Measurements from ENCODE around the gene DPEP1. TPM values are rescaled to one million over a fixed set of nuclear protein-coding genes. Genes with fewer than 3 reads are reported as not detected.

Gene DPEP1
- total RNA-seq, 1 experiment from 2014 or later: 1.1 TPM

GRCh38 chr16:89660146-89660545 is 46.7 kb downstream of the DPEP1 start:
- Mint-ChIP-seq H3K27me3 (ENCODE audit: low read depth) (peaks cover 2% of the 10 kb centered on the region; the same call in 1 of the 2 replicates), H3K36me3 (ENCODE audit: insufficient read depth in 1 of 3, low read depth in 3 of 3) (peaks cover 57 to 68% (median 63%) of the 10 kb centered on the region in 3 experiments), H3K4me3 (no peak overlapping the region; a peak in 2 of 5 replicates), H3K4me1 (peaks cover 9 to 14% of the 10 kb centered on the region in 2 experiments), H3K9me3 (peaks cover 12 to 20% of the 10 kb centered on the region in 2 experiments; a peak in 4 of 5 replicates), H3K27ac (no peak overlapping the region)
- Histone ChIP-seq H2BK5ac (ENCODE audit: insufficient read length, low read length) (no peak overlapping the region), H3K4me1 (ENCODE audit: insufficient read depth, low read length) (no peaks in the 10 kb centered on the region), H3K23me2 (ENCODE audit: insufficient read length, low read depth, low read length, poor library complexity, severe bottlenecking) (peaks cover 7% of the 10 kb centered on the region), H4K8ac (replicated peaks; ENCODE audit: insufficient read length, low read depth, low read length) (no peak overlapping the region), H2BK15ac (ENCODE audit: low read depth, low read length) (no peak overlapping the region), H3K27me3 (ENCODE audit: insufficient read depth, low read length) (no peaks in the 10 kb centered on the region), H3K23ac (ENCODE audit: insufficient read length, low read depth, low read length) (no peak overlapping the region), H3T11ph (ENCODE audit: low read length) (no peak overlapping the region), H3K4ac (ENCODE audit: low read depth, low read length) (no peak overlapping the region), H3K27ac (ENCODE audit: insufficient read length, low read depth, low read length) (no peak overlapping the region), H3K14ac (ENCODE audit: insufficient read depth, low read length) (no peak overlapping the region), H2BK12ac (ENCODE audit: insufficient read length, low read depth, low read length) (no peak overlapping the region), H2BK20ac (ENCODE audit: low read depth, low read length, poor library complexity, severe bottlenecking) (no peak overlapping the region), H3K4me2 (ENCODE audit: insufficient read depth, insufficient read length, low read length) (no peak overlapping the region), H2AK5ac (ENCODE audit: insufficient read length, low read length) (no peak overlapping the region), H2BK120ac (ENCODE audit: low read depth, low read length, poor library complexity, severe bottlenecking) (no peak overlapping the region), H4K20me1 (ENCODE audit: control insufficient read depth, insufficient read depth, insufficient read length) (no peaks in the 10 kb centered on the region), H3K79me1 (ENCODE audit: insufficient read depth, low read depth, low read length, poor library complexity, severe bottlenecking) (peaks cover under 1% of the 10 kb centered on the region), H3K56ac (ENCODE audit: insufficient read length, low read depth, low read length) (no peak overlapping the region), H3K9ac (ENCODE audit: extremely low read depth, insufficient read length, low read length) (no peak overlapping the region), H3K9me3 (ENCODE audit: control insufficient read depth, low read depth, low read length) (no peaks in the 10 kb centered on the region), H3K79me2 (ENCODE audit: insufficient read depth, low read length) (peaks cover 3% of the 10 kb centered on the region; the same call in 1 of the 2 replicates), H4K91ac (ENCODE audit: insufficient read length, low read depth, low read length) (no peak overlapping the region), H4K5ac (ENCODE audit: insufficient read length, low read depth, low read length) (no peak overlapping the region), H2AFZ (ENCODE audit: low read length) (no peak overlapping the region), H3K18ac (ENCODE audit: insufficient read length, low read depth, low read length) (no peak overlapping the region)
- TF ChIP-seq, protein P1, sequence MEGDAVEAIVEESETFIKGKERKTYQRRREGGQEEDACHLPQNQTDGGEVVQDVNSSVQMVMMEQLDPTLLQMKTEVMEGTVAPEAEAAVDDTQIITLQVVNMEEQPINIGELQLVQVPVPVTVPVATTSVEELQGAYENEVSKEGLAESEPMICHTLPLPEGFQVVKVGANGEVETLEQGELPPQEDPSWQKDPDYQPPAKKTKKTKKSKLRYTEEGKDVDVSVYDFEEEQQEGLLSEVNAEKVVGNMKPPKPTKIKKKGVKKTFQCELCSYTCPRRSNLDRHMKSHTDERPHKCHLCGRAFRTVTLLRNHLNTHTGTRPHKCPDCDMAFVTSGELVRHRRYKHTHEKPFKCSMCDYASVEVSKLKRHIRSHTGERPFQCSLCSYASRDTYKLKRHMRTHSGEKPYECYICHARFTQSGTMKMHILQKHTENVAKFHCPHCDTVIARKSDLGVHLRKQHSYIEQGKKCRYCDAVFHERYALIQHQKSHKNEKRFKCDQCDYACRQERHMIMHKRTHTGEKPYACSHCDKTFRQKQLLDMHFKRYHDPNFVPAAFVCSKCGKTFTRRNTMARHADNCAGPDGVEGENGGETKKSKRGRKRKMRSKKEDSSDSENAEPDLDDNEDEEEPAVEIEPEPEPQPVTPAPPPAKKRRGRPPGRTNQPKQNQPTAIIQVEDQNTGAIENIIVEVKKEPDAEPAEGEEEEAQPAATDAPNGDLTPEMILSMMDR (conservative IDR thresholded peaks at IDR 0.05): no peak
- no peak for DNase-seq
- no CpG with 5 or more reads among the region's 7 CpGs for WGBS (ENCODE audit: extremely low coverage, insufficient read length, low lambda C conversion rate)

All from H9 (cell line).